GM21529 (cell line): ENCODE measurements around the gene LETMD1.
"Not testable (repeated sequence)": the region's sequence is repeated elsewhere in the genome, so short reads cannot be mapped to it uniquely, and the experiment has no call there.

Source experiments
- ATAC-seq: cut with Tn5 transposase; IDR thresholded peaks from one replicate; pipeline ENCODE4 v1.9.1; 2021; ENCODE audit not compliant: unreplicated experiment

The LETMD1 gene

GRCh38 chr12:51047655-51048540, at the start of gene LETMD1:
LETMD1 (plus strand) TSS chr12:51048327; CDS start chr12:51048357, 30 bp downstream.
- ATAC-seq = peak; percentile 95

GRCh38 chr12:50999093-50999492, 49.0 kb upstream of the LETMD1 start:
- no peak for ATAC-seq

GRCh38 chr12:51000245-51000644, 47.9 kb upstream of the LETMD1 start:
- no peak for ATAC-seq

GRCh38 chr12:51001799-51002198, 46.3 kb upstream of the LETMD1 start:
- no peak for ATAC-seq

GRCh38 chr12:51004504-51004903, 43.6 kb upstream of the LETMD1 start:
- no peak for ATAC-seq

GRCh38 chr12:51005030-51005429, 43.1 kb upstream of the LETMD1 start:
- ATAC-seq = no peak

- ATAC-seq = no peak
These were observed 42.5 kb upstream of the LETMD1 start for GRCh38 chr12:51005671-51006070.

- ATAC-seq = no peak
These were observed 39.6 kb upstream of the LETMD1 start for GRCh38 chr12:51008329-51009055.

- ATAC-seq = no peak
These were observed 39.1 kb upstream of the LETMD1 start for GRCh38 chr12:51009056-51009440.

GRCh38 chr12:51011955-51012354, 36.2 kb upstream of the LETMD1 start:
- no peak for ATAC-seq

- ATAC-seq = no peak
These were observed 35.4 kb upstream of the LETMD1 start for GRCh38 chr12:51012570-51013236.

GRCh38 chr12:51013441-51013840, 34.7 kb upstream of the LETMD1 start:
- no peak for ATAC-seq

GRCh38 chr12:51014467-51014866, 33.7 kb upstream of the LETMD1 start:
- not testable (repeated sequence) for ATAC-seq

- ATAC-seq = no peak
These were observed 30.7 kb upstream of the LETMD1 start for GRCh38 chr12:51017452-51017851.

- ATAC-seq = no peak
These were observed 29.2 kb upstream of the LETMD1 start for GRCh38 chr12:51018956-51019355.

GRCh38 chr12:51019927-51020326, 28.2 kb upstream of the LETMD1 start:
- ATAC-seq = no peak

GRCh38 chr12:51020448-51021182, 27.5 kb upstream of the LETMD1 start:
- ATAC-seq = no peak

- no peak for ATAC-seq
These were observed 26.4 kb upstream of the LETMD1 start for GRCh38 chr12:51021694-51022093.

GRCh38 chr12:51023625-51024382, 24.3 kb upstream of the LETMD1 start:
- ATAC-seq = no peak

- ATAC-seq = no peak
These were observed 22.7 kb upstream of the LETMD1 start for GRCh38 chr12:51025338-51025835.
